MV-4-11 (cell line): ENCODE results near the gene GAS7.

Source experiments
- DNase-seq: peaks from one replicate; lab custom pipeline; 2025; lab: John Stamatoyannopoulos, UW

The GAS7 gene

GRCh38 chr17:10171581-10171981 is 26.8 kb downstream of the GAS7 start:
- peak; percentile 81 for DNase-seq

- DNase-seq, result peak; percentile 41
These were observed 27.3 kb downstream of the GAS7 start for GRCh38 chr17:10171122-10171571.

- no peak for DNase-seq
These were observed 28.2 kb downstream of the GAS7 start for GRCh38 chr17:10170233-10170632.

GRCh38 chr17:10169290-10169689 is 29.1 kb downstream of the GAS7 start:
- DNase-seq, result peak; percentile 81

- no peak for DNase-seq
These were observed 32.0 kb downstream of the GAS7 start for GRCh38 chr17:10166176-10166935.

- peak; percentile 13 for DNase-seq
These were observed 36.3 kb downstream of the GAS7 start for GRCh38 chr17:10162096-10162495.

- no peak for DNase-seq
These were observed 37.0 kb downstream of the GAS7 start for GRCh38 chr17:10161386-10161785.

GRCh38 chr17:10156948-10157607 is 41.3 kb downstream of the GAS7 start:
- DNase-seq, result peak; percentile 99

GRCh38 chr17:10156599-10156947 is 41.8 kb downstream of the GAS7 start:
- DNase-seq, result no peak

- no peak for DNase-seq
These were observed 42.4 kb downstream of the GAS7 start for GRCh38 chr17:10156077-10156435.

- DNase-seq, result peak; percentile 43
These were observed 42.9 kb downstream of the GAS7 start for GRCh38 chr17:10155371-10156076.

GRCh38 chr17:10151667-10152496 is 46.5 kb downstream of the GAS7 start:
- DNase-seq, result peak; percentile 94

GRCh38 chr17:10149573-10150399 is 48.6 kb downstream of the GAS7 start:
- DNase-seq, result peak; percentile 94

GRCh38 chr17:10147761-10148415 is 50.5 kb downstream of the GAS7 start:
- no peak for DNase-seq

- no peak for DNase-seq
These were observed 51.4 kb downstream of the GAS7 start for GRCh38 chr17:10147040-10147439.

- DNase-seq, result no peak
These were observed 53.4 kb downstream of the GAS7 start for GRCh38 chr17:10144982-10145381.

- peak; percentile 4 for DNase-seq
These were observed 54.0 kb downstream of the GAS7 start for GRCh38 chr17:10144456-10144855.

- DNase-seq, result no peak
These were observed 57.0 kb downstream of the GAS7 start for GRCh38 chr17:10141436-10141835.

GRCh38 chr17:10139577-10139976 is 58.8 kb downstream of the GAS7 start:
- no peak for DNase-seq

- no peak for DNase-seq
These were observed 62.0 kb downstream of the GAS7 start for GRCh38 chr17:10136258-10136981.
